BE2C (cell line): ENCODE data around the gene KIF5C.

ENCODE experiments used
- DNase-seq: peaks from one replicate; pipeline ENCODE4 v3.0.0-alpha.2; 2020
- H3K27me3 ChIP-seq: fragments of 250-450 bp; sonication (Bioruptor Pico); 2 replicates; pipeline ENCODE4 v1.5.1; 2020; ENCODE audit warnings: mild to moderate bottlenecking
- H3K36me3 ChIP-seq: fragments of 250-450 bp; sonication (Bioruptor Pico); 2 replicates; pipeline ENCODE4 v1.5.1; 2020; ENCODE audit warnings: mild to moderate bottlenecking
- H3K4me1 ChIP-seq: fragments of 250-450 bp; sonication (Bioruptor Pico); 2 replicates; pipeline ENCODE4 v1.5.1; 2020
- H3K4me3 ChIP-seq: 2 replicates; pipeline ENCODE4 v1.5.1; 2011; ENCODE audit warnings: low read depth, low read length
- H3K9me3 ChIP-seq: fragments of 250-450 bp; sonication (Bioruptor Pico); 2 replicates; pipeline ENCODE4 v1.5.1; 2020
- TF ChIP-seq, protein P1 (sequence below): IDR thresholded peaks from 2 replicates; pipeline ENCODE4 v1.5.1; 2012; ENCODE audit warnings: mild to moderate bottlenecking, low read depth, low read length

The KIF5C gene

DNA sequence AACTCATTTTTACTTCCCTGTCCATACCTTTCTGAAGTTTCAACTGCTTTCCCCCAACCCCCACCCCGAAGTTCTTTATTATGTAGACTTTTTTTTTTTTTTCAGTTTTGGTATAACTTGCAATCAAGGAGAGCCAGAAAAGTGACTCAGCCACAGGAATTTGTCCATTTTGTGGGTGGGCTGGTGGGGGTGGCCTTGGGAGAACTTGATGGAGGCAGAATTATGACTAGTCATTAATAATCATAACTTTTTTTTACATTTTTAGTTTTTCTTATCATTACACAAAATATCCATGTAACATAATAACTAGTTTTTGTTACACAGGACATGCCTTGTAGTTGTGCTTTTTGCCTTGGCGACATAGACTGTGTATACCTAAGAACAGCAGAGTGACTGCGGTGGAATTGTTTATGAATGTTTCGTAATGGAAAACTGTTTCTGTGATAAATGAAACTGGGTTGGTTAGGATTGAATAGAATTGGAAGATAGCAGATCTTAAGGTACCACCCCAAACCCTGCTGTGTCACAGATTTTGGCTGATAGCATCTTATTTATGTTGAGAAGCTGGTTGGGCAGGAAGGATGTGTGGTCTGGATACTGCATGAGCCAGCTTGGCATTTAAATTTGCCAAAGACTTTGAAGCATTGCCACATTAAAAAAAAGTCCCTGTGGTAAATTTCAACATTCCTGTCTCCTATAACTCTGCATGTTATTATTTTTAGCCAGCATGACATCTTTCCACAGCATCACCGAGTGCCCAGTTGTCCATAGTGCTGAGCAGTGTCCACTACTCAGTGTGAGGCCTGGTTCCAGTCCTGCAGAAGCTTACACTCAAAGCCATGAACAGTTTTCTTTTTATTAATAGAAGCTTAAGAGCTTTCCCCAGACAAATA, 194.2 kb downstream of the KIF5C start:
- no peaks in the 10 kb centered on the region for H3K36me3 ChIP-seq
- H3K4me1 ChIP-seq, result no peaks in the 10 kb centered on the region
- no peak for DNase-seq
- TF ChIP-seq, protein P1, sequence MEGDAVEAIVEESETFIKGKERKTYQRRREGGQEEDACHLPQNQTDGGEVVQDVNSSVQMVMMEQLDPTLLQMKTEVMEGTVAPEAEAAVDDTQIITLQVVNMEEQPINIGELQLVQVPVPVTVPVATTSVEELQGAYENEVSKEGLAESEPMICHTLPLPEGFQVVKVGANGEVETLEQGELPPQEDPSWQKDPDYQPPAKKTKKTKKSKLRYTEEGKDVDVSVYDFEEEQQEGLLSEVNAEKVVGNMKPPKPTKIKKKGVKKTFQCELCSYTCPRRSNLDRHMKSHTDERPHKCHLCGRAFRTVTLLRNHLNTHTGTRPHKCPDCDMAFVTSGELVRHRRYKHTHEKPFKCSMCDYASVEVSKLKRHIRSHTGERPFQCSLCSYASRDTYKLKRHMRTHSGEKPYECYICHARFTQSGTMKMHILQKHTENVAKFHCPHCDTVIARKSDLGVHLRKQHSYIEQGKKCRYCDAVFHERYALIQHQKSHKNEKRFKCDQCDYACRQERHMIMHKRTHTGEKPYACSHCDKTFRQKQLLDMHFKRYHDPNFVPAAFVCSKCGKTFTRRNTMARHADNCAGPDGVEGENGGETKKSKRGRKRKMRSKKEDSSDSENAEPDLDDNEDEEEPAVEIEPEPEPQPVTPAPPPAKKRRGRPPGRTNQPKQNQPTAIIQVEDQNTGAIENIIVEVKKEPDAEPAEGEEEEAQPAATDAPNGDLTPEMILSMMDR, result no peak
- no peaks in the 10 kb centered on the region for H3K9me3 ChIP-seq
- no peaks in the 10 kb centered on the region for H3K27me3 ChIP-seq
- H3K4me3 ChIP-seq, result no peak overlapping the region

DNA sequence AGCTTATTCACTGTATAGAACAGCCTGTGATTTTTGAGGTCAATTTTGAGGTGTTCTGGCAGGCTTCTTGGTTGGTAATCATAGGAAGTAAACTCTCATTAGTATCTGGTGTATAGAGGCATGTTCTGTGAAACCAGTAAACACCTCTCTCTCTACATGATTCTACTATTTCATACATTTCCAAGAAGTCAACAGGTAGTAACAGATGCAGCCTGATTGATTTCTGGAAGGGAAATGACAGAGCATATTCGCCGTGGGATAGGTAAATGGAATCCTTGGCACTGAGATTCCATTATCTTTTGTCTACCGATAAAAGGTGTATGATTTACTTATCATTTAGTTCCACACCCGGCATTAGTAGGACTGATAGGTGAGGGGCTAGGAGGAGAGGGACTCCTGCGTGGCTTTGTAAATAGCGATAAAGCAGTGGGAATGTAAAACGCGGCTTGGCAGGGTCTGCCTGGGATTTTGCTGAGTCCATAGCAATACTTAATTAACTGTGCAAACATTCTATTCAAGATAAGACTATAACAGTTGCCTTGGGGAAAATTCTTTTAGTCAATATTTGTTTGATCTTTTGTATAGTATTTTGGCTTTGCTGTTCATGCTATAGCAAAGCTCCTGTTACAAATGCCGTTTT, 195.8 kb downstream of the KIF5C start:
- Histone ChIP-seq H3K4me1 (no peaks in the 10 kb centered on the region), H3K9me3 (no peaks in the 10 kb centered on the region), H3K27me3 (no peaks in the 10 kb centered on the region), H3K36me3 (no peaks in the 10 kb centered on the region), H3K4me3 (no peak overlapping the region)
- TF ChIP-seq, protein P1, result no peak
- DNase-seq, result no peak

DNA sequence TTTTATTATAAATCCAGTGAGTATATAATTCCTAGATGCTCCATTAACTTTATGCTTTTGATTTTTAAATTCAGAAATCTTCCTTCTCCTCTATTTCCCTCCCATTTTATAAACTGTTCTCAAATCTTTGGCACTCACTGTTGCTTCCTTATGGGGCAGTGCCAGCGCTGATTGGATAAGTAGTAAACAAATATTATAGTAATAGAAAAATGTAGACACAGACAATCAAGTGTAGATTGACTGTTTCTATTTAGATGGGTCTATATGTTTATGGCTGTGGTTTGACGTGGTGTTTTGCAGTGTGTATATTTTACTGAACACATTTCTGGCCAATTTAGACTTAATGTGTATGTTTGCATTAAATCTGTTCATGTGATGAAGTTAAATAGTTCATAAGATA, 200.1 kb downstream of the KIF5C start:
- no peaks in the 10 kb centered on the region for H3K36me3 ChIP-seq
- no peak overlapping the region for H3K4me3 ChIP-seq
- no peaks in the 10 kb centered on the region for H3K4me1 ChIP-seq
- TF ChIP-seq, protein P1, result no peak
- H3K9me3 ChIP-seq, result no peaks in the 10 kb centered on the region
- no peak for DNase-seq
- no peaks in the 10 kb centered on the region for H3K27me3 ChIP-seq

DNA sequence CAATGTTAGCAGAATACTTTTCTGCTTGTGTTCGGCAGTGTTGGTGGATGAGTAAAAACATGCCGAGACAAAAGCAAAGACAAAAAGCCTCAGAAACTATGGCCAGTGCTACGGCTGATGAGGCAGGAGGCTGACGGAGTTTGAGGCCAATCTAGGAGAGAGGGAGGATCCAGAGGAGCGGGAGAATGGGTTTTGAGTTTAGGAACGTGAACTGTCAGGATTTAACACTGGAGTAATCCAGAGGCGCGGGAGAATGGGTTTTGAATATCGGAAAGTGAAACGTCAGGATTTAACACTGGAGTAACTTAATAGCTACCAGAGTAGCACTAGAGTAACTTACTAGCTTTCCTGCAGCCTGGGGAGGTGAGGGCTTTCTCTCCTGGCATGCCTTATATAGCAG, 200.8 kb downstream of the KIF5C start:
- DNase-seq, result no peak
- no peaks in the 10 kb centered on the region for H3K27me3 ChIP-seq
- H3K9me3 ChIP-seq, result no peaks in the 10 kb centered on the region
- no peaks in the 10 kb centered on the region for H3K4me1 ChIP-seq
- H3K36me3 ChIP-seq, result no peaks in the 10 kb centered on the region
- no peak overlapping the region for H3K4me3 ChIP-seq
- TF ChIP-seq, protein P1, result no peak
